ENCODE measurements around the gene PDLIM1.
A peak's percentile ranks its signal among the peaks of the same experiment; 100 is the strongest.
"Not testable (repeated sequence)": the region's sequence is repeated elsewhere in the genome, so short reads cannot be mapped to it uniquely, and the experiment has no call there.

The PDLIM1 gene

DNA sequence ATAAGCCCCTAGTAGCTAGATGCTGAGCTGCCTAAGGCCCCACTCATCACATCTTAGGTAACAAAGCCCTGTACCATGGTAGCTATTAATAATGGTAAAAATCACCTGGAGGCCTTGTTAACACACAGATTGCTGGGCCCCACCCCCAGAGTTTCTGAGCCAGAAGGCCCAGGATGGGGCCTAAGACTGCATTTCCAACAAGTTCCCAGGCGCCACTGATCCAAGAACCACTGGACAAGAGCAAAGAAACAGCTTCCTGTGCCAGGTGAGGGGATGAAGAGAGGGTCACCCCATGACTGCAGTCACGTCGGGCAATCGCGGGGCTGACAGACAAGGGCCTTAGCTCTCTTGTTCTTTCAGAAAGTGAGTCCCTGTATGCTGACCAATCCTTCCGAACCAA lies 50.0 kb downstream of the PDLIM1 start:
- DNase-seq (ENCODE audit: low read depth): no peak

DNA sequence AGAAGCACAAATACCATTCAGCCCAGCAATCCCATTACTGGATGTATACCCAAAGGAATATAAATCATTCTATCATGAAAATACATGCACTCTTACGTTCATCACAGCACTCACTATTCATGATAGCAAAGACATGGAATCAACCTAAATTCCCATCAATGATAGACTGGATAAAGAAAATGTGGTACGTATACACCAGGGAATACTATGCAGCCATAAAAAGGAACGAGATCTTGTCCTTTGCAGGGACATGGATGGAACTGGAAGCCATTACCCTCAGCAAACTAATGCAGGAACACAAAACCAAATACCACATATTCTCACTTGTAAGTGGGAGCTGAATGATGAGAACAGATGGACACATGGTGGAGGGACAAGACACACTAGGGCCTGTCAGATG lies 50.7 kb downstream of the PDLIM1 start:
- not testable (repeated sequence) for DNase-seq (ENCODE audit: low read depth)

DNA sequence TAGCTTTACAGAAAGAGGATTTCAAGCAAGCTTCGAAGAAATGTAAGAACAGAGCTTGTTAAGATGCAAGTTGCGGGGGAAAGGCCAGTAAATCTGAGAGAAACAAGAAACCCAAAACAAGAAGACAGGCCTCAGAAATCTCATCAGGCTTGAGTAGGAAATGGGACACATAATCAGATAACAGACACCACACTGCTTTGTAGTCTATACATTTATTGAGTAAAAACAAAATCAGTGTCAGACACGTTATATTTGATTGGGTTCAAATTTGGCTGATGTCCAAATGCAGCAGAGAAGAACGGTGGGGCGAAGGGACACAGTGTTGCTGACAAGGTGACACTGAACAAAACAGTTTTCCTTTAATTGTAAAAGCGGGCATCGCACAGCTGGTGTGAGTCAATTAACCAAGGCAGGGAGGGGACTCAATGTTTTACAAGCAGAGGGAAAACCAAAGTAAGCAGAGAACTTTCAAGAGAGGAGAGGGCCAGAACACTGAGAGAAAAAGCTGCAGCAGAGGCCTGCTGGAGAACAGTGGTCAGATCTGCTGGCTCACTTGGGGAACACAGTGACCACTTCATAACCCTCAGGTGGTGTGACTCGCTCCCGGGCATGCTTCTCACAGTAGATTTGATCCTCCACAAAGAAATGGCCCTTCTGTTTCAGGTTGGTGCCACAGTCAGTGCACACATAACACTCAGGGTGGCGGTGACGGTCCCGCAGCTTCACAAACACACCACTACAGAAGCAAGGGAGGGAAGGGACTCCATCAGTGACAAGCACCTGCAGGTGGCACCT lies 53.2 kb downstream of the PDLIM1 start:
- peak; percentile 44 for DNase-seq (ENCODE audit: low read depth)

DNA sequence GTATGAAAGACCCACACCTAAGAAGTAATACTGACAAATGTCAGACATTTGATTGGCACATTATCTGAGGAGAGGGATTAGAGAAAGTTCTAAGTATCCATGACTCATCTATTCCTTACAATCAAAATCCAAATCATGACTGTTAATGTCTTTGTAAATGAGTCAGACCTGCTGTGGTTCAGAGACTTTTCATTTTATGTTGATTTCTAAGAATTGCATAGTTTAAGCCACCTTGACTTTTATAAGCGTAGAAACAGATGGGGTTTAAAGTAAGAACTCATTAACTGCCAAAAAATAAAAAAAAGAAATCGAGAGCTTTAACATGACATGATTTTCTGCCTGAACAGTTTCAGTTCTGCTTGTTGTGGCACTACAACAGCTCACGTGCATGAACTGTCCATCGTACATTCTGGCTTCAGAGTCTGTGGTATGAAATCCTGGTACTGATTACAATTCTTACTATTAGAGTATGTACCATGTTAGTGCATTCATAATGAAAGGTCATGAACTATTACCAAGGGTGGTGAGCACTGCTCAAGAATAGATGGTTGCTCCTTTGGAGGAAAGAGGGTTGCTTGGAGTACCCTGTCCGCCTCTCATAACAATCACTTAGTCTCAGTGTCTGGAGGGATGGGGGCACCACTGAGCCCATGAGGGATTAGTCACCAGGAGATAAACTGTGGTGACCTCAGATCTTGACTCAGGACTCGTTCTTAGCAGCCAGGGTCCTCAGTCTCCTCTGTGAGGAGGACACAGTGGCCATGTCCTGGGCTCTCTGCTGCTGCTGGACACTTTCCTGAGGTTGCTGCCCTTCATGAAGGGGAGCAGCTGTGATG lies 54.5 kb downstream of the PDLIM1 start:
- DNase-seq (ENCODE audit: low read depth): peak; percentile 84

DNA sequence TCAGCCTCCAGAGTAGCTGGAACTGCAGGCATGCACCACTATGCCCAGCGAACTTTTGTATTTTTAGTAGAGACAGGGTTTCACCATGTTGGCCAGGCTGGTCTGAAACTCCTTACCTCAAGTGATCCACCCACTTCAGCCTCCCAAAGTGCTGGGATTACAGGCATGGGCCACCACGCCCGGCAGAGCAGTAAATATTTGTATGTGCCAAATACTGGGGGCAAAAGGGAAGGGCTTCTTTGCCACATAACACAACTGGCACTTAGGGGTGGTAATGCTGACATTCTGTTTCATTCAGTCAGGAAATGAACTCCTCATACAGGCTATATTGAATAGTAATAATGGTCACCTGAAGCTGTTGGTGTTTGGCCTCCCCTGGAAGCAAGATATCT lies 55.1 kb downstream of the PDLIM1 start:
- no peak for DNase-seq (ENCODE audit: low read depth)

DNA sequence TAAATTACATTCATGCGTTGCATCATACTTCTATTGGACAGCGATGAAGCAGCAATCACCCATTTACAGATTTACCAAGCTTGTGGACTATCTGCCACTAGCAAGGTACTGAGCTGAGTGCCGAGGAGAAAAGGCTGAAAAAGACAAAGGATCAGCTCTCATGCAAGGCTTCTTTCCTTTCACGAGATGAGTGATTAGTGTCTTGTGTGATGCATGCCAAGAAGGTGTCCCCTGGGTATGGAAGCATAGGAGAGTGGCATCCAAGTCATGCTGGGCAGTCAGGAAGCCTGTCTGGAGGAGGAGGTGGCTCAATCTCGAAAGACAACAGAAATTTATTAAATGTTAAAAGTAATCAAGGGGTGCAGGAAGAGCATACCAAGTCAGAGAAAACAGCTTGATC lies 55.9 kb downstream of the PDLIM1 start:
- DNase-seq (ENCODE audit: low read depth): no peak

DNA sequence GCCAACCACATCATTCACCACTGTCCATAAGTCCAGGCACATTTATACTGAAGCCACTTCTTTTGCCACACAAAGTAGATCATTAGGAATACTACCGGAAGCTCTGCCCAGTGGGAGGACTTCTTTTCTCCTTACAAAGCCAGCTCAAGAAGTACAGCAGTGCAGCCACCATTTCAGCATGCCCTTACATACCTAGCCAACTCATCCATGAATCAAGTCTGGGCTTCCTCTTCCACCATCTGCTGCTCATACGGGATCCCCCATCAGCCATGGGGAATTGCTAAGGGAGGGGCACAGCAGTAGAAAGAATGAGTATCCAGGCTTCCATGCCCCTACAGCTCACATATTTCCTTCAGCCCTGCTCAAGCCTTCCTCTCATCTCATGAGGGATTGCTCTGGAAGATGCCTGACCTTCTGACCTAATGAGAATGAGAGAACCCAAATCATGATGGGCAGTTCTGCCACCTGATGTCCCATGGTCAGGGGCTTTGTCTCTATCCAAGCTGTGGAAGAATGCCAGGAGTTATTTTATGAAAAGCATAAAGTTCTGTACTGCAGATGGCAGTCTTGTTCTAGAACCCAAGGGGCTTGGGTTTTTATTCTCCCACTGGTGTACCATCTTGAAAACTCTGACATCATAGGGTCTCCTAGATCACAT lies 57.3 kb downstream of the PDLIM1 start:
- DNase-seq (ENCODE audit: low read depth): no peak

DNA sequence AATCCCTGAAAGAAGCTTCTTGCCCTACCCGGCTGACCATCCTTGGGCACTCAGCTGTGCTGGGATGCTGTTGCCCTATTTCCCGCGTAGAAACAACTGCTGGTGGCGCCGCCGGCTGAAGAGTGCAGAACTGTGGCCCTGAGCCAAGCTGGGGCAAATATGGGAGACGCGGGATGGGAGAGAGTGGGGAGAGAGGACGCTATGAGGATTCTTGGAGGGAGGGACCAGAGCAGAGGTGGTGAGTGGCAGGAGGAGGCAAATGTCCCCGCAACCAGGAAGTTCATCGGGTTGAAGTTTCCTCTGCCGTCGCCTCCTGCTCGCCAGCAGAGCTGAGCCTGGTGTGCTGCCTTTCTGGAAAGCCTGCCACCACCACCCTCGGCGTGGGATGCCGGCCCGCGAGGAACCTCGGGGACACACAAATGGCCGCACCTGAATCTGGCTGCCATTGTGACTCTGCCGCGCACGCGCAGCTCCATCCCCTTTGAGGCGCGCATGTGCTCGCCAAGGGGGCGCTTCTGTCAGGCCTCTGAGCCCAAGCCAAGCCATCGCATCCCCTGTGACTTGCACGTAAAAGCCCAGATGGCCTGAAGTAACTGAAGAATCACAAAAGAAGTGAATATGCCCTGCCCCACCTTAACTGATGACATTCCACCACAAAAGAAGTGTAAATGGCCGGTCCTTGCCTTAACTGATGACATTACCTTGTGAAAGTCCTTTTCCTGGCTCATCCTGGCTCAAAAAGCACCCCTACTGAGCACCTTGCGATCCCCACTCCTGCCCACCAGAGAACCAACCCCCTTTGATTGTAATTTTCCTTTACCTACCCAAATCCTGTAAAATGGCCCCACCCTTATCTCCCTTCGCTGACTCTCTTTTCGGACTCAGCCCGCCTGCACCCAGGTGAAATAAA lies 59.9 kb downstream of the PDLIM1 start:
- not testable (repeated sequence) for DNase-seq (ENCODE audit: low read depth)

DNA sequence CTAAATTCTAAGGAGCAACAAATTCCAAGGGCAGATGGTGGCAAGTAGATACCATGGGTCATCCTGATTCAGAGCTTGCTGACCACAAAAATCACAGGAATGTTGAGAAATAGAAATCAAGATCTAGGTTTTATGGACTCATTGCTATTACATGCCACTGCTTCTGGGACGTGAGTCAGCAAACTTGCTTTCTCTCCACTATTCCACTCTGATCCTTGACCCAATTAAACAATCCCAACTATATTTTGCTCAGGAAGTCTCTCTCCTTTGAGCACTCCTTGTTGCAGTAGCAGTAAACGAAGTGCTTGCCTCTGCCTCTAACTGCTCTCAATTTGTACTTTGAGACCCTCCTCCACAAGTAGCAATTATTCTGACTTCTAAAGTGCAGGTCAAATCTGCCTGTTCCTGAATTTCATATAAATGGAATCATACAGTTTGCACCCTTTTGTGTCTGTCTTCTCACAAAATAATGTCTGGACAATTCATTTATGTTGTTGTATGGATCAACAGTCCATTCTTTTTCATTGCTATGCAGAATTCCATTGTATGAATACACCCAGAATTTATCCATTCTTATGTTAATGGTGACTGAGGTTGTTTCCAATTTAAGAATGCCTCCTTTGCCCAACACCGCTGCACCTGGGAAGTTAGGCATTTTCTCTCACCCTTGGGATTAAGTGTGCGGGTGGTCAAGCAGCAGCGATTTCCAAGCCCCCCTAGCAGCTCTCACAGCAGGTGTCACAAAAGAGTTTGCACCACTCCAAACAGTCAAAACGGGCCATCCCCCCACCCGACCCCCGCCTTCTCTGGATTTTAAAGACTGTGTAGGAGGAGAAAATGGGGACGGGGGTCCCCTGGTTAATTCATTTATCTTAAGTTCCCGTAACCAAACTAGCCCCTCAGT lies 60.8 kb downstream of the PDLIM1 start:
- DNase-seq (ENCODE audit: low read depth): peak; percentile 97

DNA sequence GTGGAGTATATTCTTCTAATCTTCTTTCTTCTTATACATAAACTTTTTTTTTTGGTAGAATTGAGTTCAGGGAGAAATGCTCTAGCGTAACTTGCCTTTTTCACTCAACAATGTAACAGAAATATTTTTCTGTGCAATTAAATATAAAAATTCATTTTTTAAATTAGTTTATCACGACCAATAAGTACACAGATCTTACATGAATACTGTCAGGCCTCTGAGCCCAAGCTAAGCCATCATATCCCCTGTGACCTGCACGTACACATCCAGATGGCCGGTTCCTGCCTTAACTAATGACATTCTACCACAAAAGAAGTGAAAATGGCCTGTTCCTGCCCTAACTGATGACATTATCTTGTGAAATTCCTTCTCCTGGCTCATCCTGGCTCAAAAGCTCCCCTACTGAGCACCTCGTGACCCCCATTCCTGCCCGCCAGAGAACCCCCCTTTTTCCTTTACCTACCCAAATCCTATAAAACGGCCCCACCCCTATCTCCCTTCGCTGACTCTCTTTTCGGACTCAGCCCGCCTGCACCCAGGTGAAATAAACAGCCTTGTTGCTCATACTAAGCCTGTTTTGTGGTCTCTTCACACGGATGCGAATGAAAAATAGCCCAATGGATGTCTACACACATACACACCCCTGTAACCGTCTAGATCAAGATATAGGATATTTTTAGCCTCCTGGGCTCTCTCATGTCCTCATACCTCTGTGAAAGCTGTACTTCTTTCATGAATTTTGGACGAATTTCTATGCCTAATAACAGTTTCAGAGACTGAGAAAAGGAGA lies 61.7 kb downstream of the PDLIM1 start:
- not testable (repeated sequence) for DNase-seq (ENCODE audit: low read depth)

DNA sequence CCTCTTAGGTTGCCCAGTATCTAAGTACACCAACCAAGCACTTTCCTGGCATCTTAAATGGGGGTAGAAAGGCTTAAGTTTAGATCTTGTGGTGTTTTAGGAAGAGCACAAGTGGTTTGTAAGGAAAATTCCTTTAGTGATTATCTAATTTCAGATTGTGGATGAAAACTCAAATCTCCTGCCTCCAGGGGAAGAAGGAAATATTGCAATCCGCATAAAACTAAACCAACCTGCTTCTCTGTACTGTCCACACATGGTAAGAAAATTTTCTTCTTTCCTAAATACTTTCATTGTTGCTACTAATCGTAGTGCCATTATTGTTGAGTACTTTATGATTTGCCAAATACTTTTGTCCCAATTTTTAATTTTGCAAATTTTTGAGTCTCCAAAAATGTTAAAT lies 65.7 kb downstream of the PDLIM1 start:
- no peak for DNase-seq (ENCODE audit: low read depth)

DNA sequence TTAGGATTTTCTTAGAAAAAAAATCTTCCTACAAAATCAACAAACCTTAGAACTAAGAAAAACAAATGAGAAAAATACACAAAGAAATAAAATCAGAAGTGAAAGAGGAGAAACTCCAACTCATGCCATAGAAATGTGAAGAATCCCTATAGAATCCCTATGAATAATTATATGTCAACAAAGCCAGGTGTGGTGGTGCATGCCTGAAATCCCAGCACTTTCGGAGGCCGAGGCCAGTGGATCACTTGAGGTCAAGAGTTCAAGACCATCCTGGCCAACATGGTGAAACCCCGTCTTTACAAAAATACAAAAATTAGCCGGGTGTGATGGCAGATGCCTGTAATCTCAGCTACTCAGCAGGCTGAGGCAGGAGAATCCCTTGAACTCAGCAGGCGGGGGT lies 69.7 kb downstream of the PDLIM1 start:
- peak; percentile 73 for DNase-seq (ENCODE audit: low read depth)

DNA sequence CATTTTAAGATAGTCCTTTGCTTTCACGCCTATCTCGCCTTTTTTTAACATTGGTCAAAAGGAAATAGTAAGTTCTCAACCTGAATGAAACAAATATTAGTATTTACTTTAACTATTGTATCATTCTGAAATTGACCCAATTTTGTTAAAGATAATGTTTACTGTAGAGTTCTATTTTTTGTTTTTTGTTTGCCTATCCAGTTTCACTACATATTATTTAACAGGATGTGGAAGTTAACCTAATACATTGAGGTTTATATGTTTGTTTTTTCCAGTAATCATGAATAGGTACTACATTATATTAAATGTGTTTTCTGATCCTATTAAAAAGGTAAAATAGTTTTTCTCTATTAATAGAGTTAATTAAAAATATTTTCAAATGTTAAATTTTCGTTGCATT lies 70.3 kb downstream of the PDLIM1 start:
- DNase-seq (ENCODE audit: low read depth): no peak

DNA sequence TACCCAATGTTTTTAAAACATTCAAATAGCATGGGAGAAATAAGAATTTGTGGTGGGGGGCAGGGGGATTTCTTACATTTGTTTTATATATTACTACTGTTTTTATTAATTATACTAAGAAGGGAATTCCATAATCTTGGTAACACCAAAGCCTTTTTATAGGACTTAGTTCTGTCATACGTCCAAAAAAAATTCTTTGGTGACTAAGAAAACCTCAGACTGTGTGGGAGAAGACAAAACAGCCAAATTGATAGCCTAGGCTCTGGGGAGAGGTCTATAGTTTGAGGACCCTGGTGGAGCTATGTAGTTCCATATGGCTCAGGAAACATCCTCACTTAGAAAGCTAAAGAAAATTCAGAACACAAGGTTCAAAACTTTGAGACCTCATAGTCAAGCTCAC lies 73.3 kb downstream of the PDLIM1 start:
- DNase-seq (ENCODE audit: low read depth): no peak

DNA sequence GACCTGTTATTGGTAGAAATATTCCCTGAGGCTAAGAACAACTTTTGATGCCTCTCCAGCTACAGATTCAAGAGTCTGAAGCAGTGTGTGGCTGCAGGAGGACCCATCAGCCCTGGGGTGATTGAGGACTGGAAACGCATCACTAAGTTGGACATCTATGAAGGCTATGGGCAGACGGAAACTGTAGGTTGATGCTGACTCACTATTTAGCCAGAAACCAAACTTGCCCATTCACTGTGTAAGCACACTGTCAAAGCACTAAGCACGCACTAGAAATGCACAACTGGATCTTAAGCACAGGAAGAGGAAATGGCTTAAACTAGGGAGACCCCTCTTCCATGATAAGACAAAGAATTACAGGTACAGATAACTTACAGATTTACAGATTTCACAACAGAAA lies 76.0 kb downstream of the PDLIM1 start:
- DNase-seq (ENCODE audit: low read depth): peak; percentile 53

DNA sequence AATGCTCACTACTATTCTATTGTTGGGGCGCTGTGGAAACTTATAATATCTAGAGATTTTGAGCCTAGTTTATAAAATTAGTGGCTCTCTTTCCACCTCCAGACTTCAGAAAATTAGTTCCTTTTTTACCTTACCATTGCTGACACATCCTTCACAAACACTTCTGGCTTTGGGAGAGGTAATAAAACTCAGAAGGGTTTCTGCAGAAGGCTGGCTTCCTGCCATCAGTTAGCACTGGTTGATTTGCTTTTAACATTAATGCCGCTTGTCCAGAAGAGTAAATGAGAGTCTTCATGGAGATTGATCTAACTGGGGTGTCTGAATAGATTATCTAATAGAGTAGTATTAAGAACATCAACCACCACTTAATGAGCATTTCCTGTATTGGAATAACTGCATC lies 76.4 kb downstream of the PDLIM1 start:
- no peak for DNase-seq (ENCODE audit: low read depth)

DNA sequence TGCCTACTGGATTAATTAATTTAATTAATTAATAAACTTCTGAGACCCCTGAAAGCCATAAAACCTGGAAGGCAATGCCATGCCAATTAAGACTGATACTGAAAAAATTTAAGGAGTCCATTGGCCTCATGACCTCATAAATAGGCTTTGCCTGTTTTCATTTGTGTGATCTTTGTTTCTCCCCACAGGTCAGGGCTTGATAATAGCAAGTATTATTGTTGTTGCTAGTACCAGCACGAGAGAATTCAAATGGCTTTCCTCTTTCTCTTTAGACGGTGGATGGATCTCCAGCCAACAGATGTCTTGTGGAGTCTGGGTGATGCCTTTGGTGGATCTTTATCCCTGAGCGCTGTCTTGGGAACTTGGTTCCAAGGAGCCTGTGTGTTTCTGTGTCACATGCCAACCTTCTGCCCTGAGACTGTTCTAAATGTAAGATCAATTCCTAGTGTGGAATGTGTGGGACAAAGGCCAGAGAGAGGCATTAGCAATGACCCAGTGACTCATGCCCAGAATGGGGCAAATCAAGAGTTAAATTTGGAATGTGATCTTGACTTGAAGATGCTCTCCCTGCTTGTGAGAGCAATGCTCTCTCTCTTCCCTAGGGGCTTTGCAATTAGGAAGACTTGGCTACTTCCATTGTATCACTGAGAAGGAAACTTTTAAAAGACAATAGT lies 79.1 kb downstream of the PDLIM1 start:
- DNase-seq (ENCODE audit: low read depth): no peak

DNA sequence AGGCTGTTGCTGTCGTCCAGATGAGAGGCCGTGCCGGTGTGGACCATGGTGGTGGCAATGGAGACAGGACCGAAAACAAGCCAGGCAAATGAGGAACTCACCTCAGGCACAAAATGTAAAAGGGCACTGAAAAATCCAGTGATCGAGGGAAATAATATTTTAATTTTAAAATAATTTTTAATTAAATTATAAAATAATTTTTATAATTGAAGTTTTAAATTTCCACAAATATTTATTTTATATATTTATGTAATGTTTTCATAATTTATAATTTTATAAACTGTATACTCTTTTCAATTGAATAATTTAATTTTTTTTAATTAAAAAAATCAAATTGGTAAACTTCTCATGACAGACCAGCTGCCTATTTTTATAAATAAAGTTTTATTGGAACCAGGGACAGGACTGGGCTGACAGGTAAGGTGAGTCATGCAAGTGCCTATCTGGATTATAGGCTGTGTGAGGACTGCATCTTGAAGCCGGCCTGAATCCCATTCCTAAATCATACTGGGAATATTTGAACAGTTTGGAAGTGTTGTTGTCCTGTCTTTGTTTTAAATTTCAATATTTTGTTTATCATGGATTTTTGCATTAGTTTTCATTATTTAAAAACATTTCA lies 81.2 kb downstream of the PDLIM1 start:
- no peak for DNase-seq (ENCODE audit: low read depth)

Data from iris pigment epithelial cell (primary cell).